HS-5 (cell line): Measurements from ENCODE around the gene NHERF1.

ENCODE experiments used
- DNase-seq: peaks from one replicate; pipeline ENCODE4 v3.0.0-alpha.2; 2012; ENCODE audit warnings: low read depth

NHERF1 gene

DNA sequence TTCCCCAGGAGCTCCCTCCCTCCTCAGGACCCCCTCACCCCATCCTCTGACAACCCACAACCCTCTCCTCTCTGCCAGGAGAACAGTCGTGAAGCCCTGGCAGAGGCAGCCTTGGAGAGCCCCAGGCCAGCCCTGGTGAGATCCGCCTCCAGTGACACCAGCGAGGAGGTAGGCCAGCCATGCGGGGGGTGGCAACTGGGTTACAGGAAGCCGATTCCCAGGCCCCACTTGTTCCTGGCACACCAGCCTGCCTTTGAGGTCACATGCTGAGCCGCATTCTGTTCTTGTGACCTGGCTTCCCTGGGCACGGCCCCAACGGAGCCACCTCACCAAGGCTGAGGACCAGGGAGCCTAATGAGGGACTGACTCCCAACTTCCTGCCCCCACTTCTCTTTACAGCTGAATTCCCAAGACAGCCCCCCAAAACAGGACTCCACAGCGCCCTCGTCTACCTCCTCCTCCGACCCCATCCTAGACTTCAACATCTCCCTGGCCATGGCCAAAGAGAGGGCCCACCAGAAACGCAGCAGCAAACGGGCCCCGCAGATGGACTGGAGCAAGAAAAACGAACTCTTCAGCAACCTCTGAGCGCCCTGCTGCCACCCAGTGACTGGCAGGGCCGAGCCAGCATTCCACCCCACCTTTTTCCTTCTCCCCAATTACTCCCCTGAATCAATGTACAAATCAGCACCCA, 19.8 kb downstream of the NHERF1 start:
- no peak for DNase-seq

DNA sequence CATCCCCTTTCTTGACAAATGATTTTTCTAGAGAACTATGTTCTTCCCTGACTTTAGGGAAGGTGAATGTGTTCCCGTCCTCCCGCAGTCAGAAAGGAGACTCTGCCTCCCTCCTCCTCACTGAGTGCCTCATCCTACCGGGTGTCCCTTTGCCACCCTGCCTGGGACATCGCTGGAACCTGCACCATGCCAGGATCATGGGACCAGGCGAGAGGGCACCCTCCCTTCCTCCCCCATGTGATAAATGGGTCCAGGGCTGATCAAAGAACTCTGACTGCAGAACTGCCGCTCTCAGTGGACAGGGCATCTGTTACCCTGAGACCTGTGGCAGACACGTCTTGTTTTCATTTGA, 20.3 kb downstream of the NHERF1 start:
- no peak for DNase-seq

DNA sequence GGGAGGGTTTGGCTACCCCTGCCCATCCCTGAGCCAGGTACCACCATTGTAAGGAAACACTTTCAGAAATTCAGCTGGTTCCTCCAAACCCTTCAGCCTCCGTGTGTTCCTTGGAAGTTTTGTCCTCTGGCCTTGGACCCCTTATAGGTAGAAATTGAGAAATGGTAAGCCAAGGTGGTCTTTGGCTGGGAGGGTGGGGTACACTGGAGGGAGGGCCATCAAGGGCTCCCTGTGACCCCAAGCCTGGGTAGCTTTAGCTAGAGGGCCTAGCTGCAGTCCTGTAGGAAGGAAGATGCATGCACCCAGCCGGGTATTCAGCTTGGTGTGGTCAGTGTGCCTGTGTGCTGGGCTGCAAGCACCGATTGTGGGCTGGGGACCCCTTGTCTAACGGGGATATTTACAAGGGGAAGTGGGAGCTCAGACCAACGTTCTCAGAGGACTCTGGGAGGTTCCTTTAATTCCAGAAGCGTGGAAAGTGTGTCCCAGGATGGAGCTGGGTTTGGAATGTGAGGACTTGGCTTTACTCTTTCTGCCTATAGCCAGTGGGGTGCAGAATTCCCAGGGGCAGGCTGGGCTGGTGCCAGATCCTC, 20.9 kb downstream of the NHERF1 start:
- DNase-seq, result no peak

DNA sequence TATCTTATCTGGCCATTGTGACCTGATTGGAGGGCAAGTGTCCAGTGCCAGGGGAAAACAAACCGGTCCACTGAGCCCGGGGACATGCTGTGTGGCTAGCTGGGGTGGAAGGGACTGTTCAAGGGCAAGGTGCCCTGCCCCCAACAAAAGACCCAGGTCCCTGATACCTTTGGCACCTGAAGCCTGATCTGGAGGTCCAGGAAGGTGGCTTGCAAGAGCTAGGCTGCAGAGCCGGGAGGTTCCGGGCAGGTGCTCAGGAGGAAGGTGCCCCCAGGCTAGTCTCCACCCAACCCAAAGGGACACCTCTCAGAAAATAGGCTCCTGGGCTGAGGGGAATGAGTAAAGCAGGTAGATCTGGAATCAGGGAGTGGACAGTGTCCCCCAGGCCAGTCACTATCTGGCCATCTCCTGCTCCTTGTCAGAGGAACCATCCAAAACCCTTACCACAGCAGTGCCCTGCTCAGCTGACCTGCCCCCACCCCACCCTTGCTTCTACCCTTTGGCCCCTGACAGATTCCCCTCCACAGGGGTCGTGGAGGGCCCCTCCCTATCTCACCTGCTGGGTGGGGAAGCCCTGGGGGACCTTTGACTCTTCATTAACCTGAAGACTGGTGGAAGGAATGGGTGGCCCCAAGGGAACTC, 21.5 kb downstream of the NHERF1 start:
- DNase-seq, result no peak

DNA sequence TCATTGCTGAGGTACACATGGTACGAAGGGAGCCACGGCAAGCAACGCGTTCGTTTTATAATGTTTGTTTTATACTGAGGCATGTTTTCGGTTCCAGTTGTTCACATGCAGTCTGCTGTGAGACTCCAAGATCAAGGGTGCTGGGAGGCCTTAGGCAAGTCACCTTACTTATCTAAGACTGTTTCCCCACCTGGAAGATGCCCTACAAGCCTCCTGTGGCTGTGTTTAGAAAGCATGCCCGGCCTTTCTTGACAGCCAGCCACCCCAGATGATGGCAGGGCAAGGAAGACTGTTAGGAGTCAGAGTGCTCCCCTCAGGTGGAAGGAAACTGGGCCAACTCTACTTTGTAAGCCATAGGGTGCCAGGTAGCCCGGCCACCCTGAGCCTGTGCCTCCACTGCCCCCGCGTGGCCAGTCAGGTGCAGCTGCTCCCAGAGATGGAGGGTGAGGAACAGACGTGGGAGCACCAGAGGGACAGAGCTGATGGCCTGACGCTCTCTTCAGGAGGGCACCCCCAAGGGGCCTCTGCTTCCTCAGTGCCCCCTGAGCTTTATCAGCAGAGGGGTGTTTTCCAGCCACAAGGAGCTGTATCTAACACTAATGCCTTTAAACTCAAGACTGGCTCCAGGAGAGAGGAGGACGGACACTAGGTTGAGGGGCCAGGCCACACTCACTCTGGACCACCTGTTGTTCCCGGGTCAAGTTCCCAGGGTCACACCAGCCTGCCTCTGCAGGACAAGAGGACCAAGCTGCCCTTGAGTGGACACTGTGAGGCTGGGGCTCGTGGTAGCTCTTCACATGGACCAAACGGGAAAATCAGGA, 22.3 kb downstream of the NHERF1 start:
- DNase-seq, result no peak

DNA sequence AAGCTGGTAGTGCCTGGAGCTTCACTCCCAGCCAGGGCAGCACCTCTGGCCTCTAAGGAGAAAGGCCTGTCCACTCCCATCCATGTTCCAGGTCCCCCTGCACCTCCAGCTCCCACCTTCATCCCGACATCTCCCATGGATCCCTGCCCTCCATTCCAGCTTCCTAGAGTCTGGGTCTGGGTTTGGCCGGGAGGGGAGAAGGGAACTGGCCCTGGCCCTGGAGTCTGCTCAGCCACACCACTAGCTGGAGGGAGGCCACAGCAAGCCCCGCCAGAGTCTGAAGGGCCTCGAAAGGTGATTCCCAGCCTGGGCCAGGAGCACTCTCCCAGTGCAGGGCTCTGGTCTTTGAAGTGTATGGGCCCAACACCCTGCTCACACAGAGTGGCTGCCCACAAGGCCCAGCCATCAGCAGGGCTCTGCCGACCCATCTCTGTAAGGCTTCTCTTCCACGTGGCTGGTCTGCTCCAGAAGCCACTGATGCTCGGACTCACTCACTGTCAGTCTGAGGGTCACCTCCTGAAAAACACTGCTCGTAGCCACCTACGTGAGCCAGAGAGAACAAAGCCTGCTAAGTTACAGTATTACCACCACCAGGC, 23.0 kb downstream of the NHERF1 start:
- DNase-seq, result no peak

DNA sequence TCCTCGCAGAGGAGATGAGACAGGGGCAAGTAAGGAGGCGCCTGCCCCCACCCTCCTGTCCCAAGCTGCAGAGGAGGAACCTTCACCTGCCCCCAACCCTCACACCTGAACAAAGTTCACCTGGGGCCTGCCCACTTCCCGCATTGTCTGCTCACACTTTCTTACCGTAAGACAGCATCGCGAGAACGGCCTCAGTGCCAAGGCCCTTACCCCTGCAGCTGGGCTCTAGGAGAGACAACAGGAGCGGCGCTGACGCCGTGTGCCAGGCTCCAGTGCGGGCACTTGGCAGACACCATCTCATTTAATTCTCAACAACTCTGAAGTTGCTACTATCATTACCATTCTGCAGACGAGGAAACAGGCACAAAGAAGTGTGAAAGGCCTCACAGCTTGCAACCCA, 23.6 kb downstream of the NHERF1 start:
- DNase-seq, result no peak

DNA sequence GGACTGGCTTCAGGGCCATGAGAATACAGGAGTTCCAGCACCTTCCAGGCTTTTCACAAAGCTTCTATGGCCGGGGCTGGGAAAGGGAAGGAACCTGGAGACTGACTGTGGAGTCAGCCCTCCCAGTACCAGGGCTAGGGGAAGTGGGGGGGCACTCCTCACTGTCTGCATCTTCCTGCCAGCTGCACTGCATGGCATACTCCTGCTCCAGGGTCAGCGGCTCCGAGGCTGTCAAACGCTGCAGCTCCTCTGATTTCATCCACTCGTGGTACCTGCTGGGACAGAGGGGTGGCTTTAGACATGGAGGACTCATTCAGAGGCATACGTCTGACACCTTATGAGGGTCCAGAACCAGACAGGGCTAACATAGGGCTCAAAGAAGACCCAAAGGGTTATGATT, 25.0 kb downstream of the NHERF1 start:
- no peak for DNase-seq

DNA sequence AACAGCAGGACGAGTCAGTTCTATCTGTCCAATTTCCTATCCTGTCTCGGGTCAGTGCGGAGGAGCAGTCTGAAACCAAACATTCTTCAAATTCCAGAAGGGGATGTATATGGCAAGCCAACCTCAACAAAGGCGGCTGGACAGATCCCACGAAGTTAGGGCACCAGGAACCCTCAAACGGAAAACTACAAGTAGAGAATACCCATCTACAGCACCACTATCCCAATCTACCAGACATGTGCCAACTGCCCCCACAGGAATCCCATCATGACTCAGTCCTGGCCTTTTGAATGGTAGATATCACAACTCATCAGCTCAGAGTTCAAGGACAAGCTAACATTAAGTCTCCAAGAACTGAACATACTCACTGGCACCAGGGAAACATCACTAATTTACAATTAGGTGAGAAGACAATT, 25.5 kb downstream of the NHERF1 start:
- no peak for DNase-seq

DNA sequence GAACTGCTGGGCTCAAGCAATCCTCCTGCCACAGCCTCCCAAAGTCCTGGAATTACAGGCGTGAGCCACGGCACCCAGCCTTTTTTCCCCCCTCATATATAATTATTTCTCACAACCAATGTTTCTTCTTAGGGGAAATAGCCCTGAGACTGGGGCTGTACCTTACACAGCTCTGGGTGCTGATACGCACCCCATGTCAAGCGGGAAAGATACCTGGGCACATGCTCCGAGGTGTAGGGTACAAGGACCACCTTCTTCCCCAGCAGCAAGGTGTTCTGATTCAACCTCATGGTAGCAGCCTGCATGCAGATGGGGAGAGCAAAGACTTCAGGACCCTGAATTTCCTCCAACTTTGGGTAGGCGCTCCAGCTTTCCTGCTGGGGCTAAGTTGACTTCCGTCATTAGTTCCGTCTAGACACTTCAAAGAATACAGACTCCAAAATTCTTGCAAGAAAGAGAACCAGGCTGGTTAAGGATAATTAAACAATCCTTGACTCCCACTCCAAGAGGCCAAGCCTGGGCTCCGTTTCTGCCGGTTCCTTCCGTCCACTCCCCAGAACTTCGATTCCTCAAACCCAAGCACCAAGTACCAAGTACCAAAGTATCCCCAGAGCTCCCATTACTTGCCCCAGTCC, 27.1 kb downstream of the NHERF1 start:
- no peak for DNase-seq

DNA sequence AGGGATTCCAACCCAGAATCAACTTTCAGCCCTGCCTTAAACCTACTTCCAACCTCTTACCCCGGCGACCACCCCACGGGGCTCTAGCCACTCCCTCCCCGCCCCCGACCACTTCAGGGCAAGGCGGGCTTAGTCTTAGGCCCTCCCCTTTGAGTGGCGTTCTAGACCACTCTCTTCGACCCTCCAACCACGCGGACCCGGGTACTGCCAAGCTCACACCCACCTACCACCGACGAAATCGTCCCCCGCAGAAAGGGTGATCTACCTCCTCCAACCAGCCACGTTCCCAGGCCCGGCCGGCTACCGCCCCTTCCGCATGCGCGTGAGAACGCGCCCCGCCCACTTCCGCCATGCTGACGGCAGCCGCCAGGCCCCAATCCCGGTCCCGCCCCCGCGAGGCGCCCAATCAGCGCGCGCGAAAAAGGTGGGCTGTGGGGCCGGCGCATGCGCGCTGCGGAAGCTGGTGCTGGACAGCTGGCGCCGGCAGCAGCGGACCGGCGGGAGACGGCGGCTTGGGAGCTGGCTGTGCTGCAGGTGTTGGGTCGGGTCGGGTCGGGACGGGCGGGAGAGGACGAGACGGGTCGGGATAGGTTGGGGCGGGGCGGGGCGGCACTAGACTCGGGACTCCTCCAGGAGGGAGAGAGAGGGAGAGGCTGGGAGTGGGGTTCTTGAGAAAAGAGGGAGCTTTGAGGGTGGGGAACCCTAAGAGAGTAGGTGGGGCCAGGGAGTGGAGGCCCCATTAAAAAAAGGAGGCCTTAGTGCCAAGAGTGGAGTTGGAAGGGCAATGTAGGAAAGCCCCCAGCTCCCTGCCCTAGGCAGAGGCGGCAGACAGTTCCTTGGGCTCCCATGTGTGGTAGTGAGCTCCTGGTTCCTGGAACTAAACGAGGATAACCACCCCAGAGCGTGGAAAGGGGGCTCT, 27.9 kb downstream of the NHERF1 start, which contains the start of gene NAT9:
Gene NAT9, minus strand, starts transcription at position 302 of the 919 bp plus-strand sequence. CDS start 647 bp downstream, outside the sequence.
- peak; percentile 56 for DNase-seq

DNA sequence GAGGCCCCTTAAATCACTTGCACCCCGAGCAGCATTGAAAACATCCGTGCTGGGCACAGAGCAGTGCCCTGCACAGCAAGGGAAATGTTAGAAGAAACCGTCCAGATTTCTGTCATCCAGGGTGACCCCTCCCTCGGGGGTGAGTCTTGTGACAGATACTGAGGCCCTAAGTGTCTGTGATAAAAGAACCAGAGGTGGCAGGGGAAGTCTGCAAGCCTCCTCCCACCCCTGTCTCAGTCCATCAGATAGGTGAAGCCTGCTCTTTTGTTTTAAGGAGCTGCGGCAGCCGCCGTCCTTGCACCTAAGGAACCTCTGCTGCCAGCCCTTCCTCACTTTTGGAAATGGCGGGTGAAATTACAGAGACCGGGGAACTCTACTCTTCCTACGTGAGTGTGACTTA, 28.6 kb downstream of the NHERF1 start:
- no peak for DNase-seq

DNA sequence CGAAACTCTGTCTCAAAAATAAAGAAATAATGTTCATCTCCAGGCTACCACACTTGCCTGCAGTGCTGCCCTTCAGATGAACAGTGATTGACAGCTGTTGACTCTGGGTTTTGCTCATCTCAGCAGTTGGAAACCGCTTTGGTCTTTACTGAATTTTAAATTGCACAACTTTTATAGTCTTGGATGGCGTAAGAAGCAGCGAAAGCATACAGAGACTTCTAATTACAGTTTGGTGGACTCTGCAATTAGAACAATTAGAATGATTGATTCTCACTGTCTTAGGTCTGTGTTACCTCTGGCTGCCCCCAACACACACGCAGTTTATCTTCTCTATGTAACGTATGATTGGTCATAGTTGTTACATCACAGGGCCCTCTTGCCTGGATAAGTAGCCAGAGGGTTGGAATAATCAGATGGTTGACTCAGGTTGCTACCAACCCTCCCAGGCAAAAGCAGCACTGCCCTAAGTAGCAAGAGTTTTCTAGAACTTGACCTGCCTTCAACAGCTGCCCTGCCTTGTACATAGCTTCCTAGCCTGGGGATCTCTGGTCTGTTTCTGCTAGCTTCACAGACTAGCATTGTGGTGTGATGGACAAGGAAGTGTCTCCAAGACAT, 29.6 kb downstream of the NHERF1 start:
- no peak for DNase-seq

DNA sequence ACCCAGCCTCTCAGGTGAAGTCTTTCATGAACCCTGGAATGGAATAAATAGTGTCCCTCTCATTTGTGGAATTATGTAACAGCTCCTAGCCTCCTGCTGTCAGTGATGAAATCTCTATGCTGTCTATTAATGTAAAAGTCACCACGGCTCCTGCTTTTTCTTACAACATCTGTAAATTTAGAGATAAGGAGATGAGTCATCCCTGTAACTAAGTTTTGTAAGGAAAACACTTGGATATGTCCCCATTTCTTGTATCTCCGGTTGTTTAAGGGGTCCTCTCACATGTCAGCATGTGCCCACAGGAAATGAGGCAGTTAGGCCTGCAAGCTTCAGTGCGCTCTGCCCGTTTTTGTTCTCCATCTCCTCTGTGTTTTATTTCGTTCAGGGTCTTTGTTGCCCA, 30.5 kb downstream of the NHERF1 start:
- no peak for DNase-seq

DNA sequence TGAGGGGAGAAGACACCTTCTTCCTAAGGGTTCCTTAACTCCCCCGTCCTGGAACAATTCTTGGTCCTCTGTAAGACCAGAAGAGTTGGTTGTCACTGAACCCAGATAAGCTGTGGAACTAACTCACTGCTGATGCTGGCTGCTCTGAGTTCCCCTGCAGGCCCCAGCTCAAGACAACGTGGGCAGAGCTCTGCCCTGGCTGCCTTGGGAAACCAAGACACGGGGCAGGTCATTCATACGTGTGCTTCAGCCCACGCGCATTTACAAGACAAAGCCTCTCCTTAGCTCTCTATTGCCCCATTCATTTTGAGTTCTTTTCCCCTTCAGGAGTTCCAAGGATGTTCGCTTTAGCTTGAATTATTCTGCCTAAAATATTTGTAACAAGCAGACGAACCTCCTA, 31.1 kb downstream of the NHERF1 start:
- no peak for DNase-seq

DNA sequence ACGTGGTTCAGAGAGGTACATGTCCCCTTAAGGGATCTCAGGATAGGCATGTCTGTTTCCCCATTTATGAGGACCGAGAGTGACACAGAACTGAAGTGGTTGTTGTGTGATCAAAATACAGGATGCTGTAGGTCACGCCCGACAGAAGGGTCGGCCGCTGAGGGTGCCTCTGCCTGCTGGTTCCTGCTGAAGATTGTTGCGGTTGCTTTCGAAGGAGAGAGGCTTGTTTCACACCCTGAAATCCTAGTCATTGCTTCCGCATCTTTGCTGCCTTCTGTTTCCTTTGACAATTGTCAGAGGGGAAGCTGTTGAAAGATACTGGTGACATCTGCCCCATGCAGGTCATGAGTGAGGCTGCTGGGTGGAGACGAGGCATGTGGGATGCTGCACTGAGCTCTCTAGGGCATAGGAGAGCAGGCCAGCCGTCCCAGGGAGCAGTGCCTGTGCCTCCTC, 31.5 kb downstream of the NHERF1 start:
- no peak for DNase-seq

DNA sequence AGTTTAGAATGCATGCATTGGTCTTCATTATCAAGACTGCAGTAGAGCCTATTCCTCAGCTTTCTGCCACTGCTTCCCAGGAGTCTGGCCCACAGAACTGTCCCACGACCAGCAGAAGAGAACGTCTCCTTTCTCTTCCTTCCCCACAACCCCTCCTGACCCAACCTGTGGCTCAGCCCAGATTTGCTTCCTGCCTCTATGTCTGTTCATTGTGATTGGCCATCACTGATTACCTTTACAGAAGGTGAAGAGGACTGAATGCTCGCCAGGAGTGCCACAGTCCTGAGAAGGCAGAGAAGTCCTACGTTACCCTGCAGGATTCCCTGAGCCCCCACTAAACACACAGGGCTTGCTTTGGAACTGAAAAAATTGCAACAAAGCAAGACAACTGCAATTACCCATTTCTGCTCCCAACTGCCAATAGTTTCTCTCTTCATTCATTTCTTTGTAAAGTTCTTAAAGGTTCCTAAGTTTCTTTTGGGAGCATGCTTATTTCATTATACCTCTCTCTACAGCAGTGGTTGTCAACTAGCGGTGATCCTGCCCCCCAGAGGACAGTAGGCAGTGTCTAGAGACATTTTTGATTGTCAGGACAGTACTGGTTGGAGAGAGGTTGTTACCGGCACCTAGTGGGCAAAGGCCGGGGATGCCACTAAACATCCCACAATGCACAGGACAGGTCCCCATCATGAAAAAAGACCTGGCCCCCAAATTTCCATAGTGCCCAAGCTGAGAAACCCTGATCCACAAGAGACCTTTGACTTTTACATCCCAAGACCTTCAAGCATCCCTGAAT, 32.2 kb downstream of the NHERF1 start:
- no peak for DNase-seq

DNA sequence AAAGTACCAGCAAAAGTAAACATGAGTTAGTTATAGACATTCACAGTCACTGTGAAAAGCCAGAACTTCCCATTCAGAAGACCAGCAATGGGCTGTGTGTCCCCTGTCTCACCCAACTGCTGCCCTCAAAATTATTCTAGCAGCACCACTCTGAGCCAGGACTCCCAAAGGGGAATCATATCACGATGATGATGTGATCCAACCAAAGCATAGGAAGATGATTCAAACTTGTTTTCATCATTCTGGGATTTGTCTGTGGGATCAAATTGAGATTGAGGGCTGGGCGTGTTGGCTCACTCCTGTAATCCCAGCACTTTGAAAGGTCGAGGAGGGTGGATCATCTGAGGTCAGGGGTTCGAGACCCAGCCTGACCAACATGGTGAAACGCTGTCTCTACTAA, 34.1 kb downstream of the NHERF1 start:
- no peak for DNase-seq

DNA sequence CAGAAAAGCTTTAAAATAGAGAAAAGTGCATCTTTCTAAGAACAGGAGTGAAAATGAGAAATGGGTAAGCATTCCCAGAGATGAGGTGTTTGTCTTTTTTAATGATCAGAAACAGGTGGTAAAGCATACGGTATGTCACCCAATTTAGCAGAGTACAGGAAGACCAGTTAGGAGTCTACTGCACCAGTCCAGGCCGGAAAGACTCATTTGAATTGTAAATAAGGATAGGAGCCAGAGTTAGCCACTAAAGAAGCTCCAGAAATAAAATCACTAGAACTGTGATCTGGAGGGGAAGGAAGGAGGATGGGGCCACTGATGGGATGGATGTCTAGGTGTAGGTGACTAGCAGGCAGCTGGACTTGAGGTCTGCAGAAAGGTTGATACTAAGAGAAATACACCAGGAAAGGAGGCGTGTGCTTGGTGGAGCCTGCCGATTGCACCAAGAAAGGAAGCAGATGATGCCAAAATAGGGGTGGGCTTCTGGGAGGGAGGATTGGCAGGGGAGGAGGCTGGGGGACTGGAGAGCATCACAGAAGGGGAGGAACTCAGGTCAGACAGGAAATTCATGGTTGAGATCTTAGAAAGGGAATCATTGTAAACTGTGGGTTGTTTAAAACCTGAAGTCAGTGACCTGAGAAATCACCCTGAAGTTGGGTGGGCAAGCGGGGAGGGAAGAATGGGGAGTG, 35.8 kb downstream of the NHERF1 start:
- DNase-seq, result no peak
